ENCODE data around the gene THAP12. TPM values are rescaled to one million over a fixed set of nuclear protein-coding genes. Genes with fewer than 3 reads are reported as not detected.

Gene THAP12
- total and polyA plus RNA-seq, 2 donors (not counting 1 experiment from before 2014, with no cell fraction given) = 39.5 to 57.9 TPM

GRCh38 chr11:76322540-76322939, 58.4 kb downstream of the THAP12 start:
- TF ChIP-seq CTCF (conservative IDR thresholded peaks at IDR 0.05 in 1 of 2, IDR thresholded peaks at IDR 0.05 in 1 of 2; ENCODE audit: low read depth in 1 of 2, low read length in 2 of 2) = no peak
- Histone ChIP-seq H3K4me3 (replicated peaks in 1 of 4; ENCODE audit: control extremely low read depth in 1 of 4, insufficient read depth in 1 of 4, low read depth in 3 of 4, low read length in 4 of 4) (no peak overlapping the region), H3K36me3 (ENCODE audit: control insufficient read depth, insufficient read depth, low read length) (no peaks in the 10 kb centered on the region), H3K4me2 (ENCODE audit: extremely low read depth, insufficient read depth, low read length) (no peak overlapping the region), H4K20me1 (ENCODE audit: control insufficient read depth, extremely low read depth, insufficient read depth, low read length) (no peaks in the 10 kb centered on the region), H3K27ac (ENCODE audit: insufficient read depth, low read length) (no peak overlapping the region), H2AFZ (ENCODE audit: low read length) (no peak overlapping the region), H3K9me3 (ENCODE audit: control insufficient read depth, insufficient read depth, low read depth, low read length) (no peaks in the 10 kb centered on the region), H3K27me3 (ENCODE audit: control insufficient read depth, insufficient read depth, low read length) (peaks cover 9% of the 10 kb centered on the region), H3K9ac (ENCODE audit: insufficient read depth, low read length) (no peak overlapping the region), H3K4me1 (ENCODE audit: control insufficient read depth, extremely low read depth, insufficient read depth, low read length) (no peaks in the 10 kb centered on the region), H3K79me2 (ENCODE audit: control insufficient read depth, insufficient read depth, low read length) (no peaks in the 10 kb centered on the region)
- peak in 1 of 2 donors; percentile 23 for DNase-seq (ENCODE audit: low read depth in 2 of 2)

- Histone ChIP-seq H3K79me2 (ENCODE audit: control insufficient read depth, insufficient read depth, low read length) (no peaks in the 10 kb centered on the region), H3K4me3 (replicated peaks in 1 of 4; ENCODE audit: control extremely low read depth in 1 of 4, insufficient read depth in 1 of 4, low read depth in 3 of 4, low read length in 4 of 4) (no peak overlapping the region), H4K20me1 (ENCODE audit: control insufficient read depth, extremely low read depth, insufficient read depth, low read length) (no peaks in the 10 kb centered on the region), H3K27ac (ENCODE audit: insufficient read depth, low read length) (no peak overlapping the region), H3K4me1 (ENCODE audit: control insufficient read depth, extremely low read depth, insufficient read depth, low read length) (no peaks in the 10 kb centered on the region), H3K9ac (ENCODE audit: insufficient read depth, low read length) (no peak overlapping the region), H3K4me2 (ENCODE audit: extremely low read depth, insufficient read depth, low read length) (no peak overlapping the region), H2AFZ (ENCODE audit: low read length) (no peak overlapping the region), H3K36me3 (ENCODE audit: control insufficient read depth, insufficient read depth, low read length) (no peaks in the 10 kb centered on the region), H3K9me3 (ENCODE audit: control insufficient read depth, insufficient read depth, low read depth, low read length) (no peaks in the 10 kb centered on the region), H3K27me3 (ENCODE audit: control insufficient read depth, insufficient read depth, low read length) (peaks cover 9% of the 10 kb centered on the region)
- TF ChIP-seq EZH2 (IDR thresholded peaks at IDR 0.05; ENCODE audit: low read length, missing control alignments) (no peak), CTCF (conservative IDR thresholded peaks at IDR 0.05 in 1 of 2, IDR thresholded peaks at IDR 0.05 in 1 of 2; ENCODE audit: low read depth in 1 of 2, low read length in 2 of 2) (no peak)
- no peak for DNase-seq (ENCODE audit: low read depth in 2 of 2)
These were observed 59.0 kb downstream of the THAP12 start for GRCh38 chr11:76321820-76322524.

- H4K20me1 ChIP-seq (ENCODE audit: control insufficient read depth, extremely low read depth, insufficient read depth, low read length) = no peaks in the 10 kb centered on the region
- H3K4me1 ChIP-seq (ENCODE audit: control insufficient read depth, extremely low read depth, insufficient read depth, low read length) = no peaks in the 10 kb centered on the region
- H3K79me2 ChIP-seq (ENCODE audit: control insufficient read depth, insufficient read depth, low read length) = no peaks in the 10 kb centered on the region
- H3K9me3 ChIP-seq (ENCODE audit: control insufficient read depth, insufficient read depth, low read depth, low read length) = no peaks in the 10 kb centered on the region
- no peak for TF ChIP-seq CTCF (conservative IDR thresholded peaks at IDR 0.05 in 1 of 2, IDR thresholded peaks at IDR 0.05 in 1 of 2; ENCODE audit: low read depth in 1 of 2, low read length in 2 of 2)
- peak; percentile 31 for TF ChIP-seq EZH2 (IDR thresholded peaks at IDR 0.05; ENCODE audit: low read length, missing control alignments)
- H3K36me3 ChIP-seq (ENCODE audit: control insufficient read depth, insufficient read depth, low read length) = no peaks in the 10 kb centered on the region
- H3K27me3 ChIP-seq (ENCODE audit: control insufficient read depth, insufficient read depth, low read length) = peaks cover 9% of the 10 kb centered on the region
- DNase-seq (ENCODE audit: low read depth in 2 of 2) = no peak
- no peak overlapping the region for H2AFZ ChIP-seq (ENCODE audit: low read length)
- no peak overlapping the region for H3K4me3 ChIP-seq (replicated peaks in 1 of 4; ENCODE audit: control extremely low read depth in 1 of 4, insufficient read depth in 1 of 4, low read depth in 3 of 4, low read length in 4 of 4)
- no peak overlapping the region for H3K9ac ChIP-seq (ENCODE audit: insufficient read depth, low read length)
- no peak overlapping the region for H3K27ac ChIP-seq (ENCODE audit: insufficient read depth, low read length)
- H3K4me2 ChIP-seq (ENCODE audit: extremely low read depth, insufficient read depth, low read length) = no peak overlapping the region
These were observed 59.6 kb downstream of the THAP12 start for GRCh38 chr11:76321340-76321739.

All from fibroblast of lung (primary cell).